ENCODE data around the gene AKR1C4.
"Not testable (repeated sequence)": the region's sequence is repeated elsewhere in the genome, so short reads cannot be mapped to it uniquely, and the experiment has no call there.

The AKR1C4 gene

DNA sequence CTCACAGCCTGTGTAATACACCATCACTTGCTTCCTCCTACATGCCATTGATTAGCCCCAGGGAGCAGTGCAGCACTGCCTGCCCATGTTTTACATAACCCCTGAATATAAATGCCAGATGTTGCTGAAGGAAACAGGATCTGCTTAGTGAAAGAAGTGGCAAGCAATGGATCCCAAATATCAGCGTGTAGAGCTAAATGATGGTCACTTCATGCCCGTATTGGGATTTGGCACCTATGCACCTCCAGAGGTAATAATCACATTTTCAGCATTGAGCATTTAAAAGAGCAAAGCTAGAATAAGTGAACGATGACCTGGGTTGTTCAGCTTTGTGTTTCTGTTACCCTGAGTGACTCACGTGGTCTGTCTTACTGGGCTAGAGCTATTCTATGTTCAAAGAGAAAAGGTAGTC, at the start of gene AKR1C4:
Gene AKR1C4 (plus strand): TSS at position 136 of the 412 bp plus-strand sequence. CDS start 31 bp downstream, at position 167.
- no peak for DNase-seq

- DNase-seq: no peak
These were observed 49.8 kb upstream of the AKR1C4 start for GRCh38 chr10:5146920-5147254.

- no peak for DNase-seq
These were observed 49.2 kb upstream of the AKR1C4 start for GRCh38 chr10:5147255-5147980.

GRCh38 chr10:5147981-5148677, 48.5 kb upstream of the AKR1C4 start:
- no peak for DNase-seq

- no peak for DNase-seq
These were observed 48.0 kb upstream of the AKR1C4 start for GRCh38 chr10:5148678-5149032.

DNA sequence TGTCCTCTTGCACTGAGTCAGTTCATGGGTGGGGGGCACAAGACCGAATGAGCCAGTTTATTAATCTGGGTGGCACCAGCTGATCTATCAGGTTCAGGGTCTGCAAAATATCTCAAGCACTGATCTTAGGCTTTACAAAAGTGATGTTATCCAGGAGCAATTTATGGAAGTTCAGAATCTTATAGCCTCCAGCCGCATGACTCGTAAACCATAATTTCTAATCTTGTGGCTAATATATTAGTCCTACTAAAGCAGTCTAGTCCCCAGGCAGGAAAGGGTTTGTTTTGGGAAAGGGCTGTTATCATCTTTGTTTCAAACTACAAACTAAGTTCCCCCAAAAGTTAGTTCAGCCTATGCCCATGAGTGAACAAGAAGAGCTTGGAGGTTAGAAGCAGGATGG, 45.6 kb upstream of the AKR1C4 start:
- DNase-seq: no peak

- DNase-seq: no peak
These were observed 40.7 kb upstream of the AKR1C4 start for GRCh38 chr10:5155951-5156350.

GRCh38 chr10:5157501-5157900, 39.1 kb upstream of the AKR1C4 start:
- no peak for DNase-seq

DNA sequence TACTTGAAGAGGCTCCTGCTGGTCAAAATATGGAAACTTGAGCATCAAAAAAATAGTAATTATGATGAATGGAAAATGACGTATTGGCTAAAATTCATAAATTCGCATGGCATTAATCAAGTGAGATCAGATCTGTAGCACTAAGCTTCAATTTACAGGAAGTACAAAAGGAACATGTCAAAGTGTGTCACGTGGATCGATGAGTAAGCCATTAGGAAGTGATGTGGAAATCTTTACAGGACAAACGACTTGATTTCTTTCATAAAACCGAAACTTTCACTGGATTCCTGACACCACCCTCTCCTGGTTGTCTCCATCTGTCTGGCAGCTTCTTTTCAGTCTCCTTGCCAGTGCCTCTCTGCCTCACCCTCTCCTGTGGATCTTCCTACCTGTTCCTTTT, 37.5 kb upstream of the AKR1C4 start:
- no peak for DNase-seq

GRCh38 chr10:5163487-5163886, 33.1 kb upstream of the AKR1C4 start:
- DNase-seq: no peak

DNA sequence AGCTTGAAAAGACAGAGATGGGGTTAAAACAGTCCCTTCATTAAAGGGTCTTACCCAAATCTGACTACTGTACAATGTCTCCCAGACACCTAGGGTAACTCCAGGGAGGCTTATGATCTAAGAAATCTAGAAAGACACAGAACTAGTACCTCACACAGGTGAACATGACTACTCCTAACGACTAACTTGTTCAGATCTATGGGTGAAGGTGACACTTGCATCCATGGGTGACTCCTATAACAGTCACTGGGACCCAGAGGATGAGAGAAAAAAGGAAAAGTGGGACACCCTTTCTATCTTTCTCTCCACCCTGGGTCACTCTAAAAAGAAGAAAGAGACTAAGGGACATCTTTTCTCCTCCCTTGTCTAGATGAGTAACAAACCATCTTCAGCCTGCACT, 30.9 kb upstream of the AKR1C4 start:
- no peak for DNase-seq

- DNase-seq: no peak
These were observed 27.7 kb upstream of the AKR1C4 start for GRCh38 chr10:5168897-5169420.

- not testable (repeated sequence) for DNase-seq
These were observed 21.1 kb upstream of the AKR1C4 start for GRCh38 chr10:5175581-5175980.

GRCh38 chr10:5180503-5180902, 16.1 kb upstream of the AKR1C4 start:
- not testable (repeated sequence) for DNase-seq

- DNase-seq: no peak
These were observed 12.7 kb upstream of the AKR1C4 start for GRCh38 chr10:5183923-5184322.

GRCh38 chr10:5184987-5185775, 11.5 kb upstream of the AKR1C4 start, which contains the start of gene AKR1C8:
TSS of gene AKR1C8 (minus strand) at chr10:5185150. CDS start at chr10:5185104, 46 bp downstream.
- DNase-seq: no peak

DNA sequence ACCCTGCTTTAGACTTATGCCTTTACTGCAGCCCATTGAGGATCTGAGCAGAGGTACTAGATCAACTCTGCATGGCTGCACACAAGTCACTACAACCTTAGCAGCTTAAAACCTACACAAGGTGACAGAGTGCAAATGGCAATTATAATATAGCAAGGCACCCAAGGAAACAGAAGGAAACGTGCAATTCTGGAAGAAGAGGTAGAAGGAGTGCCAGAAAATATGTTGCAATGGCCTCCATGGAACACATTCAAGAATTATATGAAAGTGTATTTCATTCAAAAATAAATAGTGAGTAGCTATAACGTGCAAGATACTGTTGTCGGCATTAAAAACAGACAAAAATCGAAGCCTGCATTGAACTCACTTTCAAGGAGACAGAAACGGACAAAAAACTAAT, 8.8 kb upstream of the AKR1C4 start:
- no peak for DNase-seq

- DNase-seq: no peak
These were observed 8.3 kb upstream of the AKR1C4 start for GRCh38 chr10:5188358-5188757.

DNA sequence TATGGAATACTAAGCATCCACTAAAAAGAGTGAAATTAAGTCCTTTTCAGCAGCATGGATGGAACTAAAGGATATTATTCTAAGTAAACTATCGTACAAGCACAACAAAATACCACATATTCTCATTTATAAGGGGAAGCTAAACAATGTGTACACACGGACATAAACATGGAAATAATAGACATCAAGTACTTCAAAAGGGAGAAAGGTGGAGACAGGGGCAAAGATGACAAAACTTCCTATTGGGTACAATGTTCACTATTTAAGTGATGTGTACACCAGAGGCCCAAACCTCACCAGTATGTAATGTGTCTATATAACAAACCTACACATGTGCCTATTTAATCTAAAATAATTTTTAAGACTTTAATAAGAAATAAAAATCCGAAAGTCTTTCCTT, 2.2 kb upstream of the AKR1C4 start:
- no peak for DNase-seq

GRCh38 chr10:5195727-5196374, 786 bp upstream of the AKR1C4 start:
- no peak for DNase-seq

GRCh38 chr10:5198386-5198785, 1.7 kb downstream of the AKR1C4 start:
- DNase-seq: no peak

GRCh38 chr10:5199398-5199797, 2.8 kb downstream of the AKR1C4 start:
- DNase-seq: no peak

DNA sequence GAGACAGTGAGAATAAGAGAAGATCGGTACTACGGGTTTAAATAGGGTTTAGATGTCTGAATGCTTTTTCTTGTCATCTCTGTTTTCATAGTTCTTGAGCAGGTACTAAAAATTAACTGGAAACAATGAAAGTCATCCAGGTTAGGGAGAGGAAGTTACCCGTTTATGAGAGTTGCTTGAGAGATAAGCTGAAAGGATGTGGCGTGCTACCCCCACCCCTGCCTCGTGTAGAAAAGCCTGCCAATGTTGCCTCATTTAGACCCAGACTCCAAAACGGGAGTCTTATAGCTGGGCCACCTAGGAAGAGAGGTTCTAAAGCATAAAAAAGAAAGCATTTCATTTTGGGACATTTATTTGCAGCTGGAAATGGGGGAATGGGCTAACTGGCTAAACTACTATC, 10.2 kb downstream of the AKR1C4 start:
- no peak for DNase-seq
